Spleen (tissue), 7 donors: ENCODE results near the gene CENPO.

ENCODE experiments used
- CTCF ChIP-seq, 11 experiments: fragments of 200-600 bp in 7 of 11; fragments of 450-650 bp in 4 of 11; sonication (generic) in 4 of 11; IDR thresholded peaks in 8 of 11; conservative IDR thresholded peaks in 3 of 11; 1 replicate in 7 of 11; 2 replicates in 4 of 11; pipeline versions ENCODE4 v1.4.0 to v1.8.0; 2016 to 2021; ENCODE audit warnings: antibody characterized with exemption in 11 of 11, inconsistent platforms in 4 of 11, mild to moderate bottlenecking in 1 of 11
- POLR2A ChIP-seq, 3 donors: fragments of 450-650 bp; IDR thresholded peaks; one replicate each; pipeline ENCODE4 v1.5.1; 2017; ENCODE audit warnings: antibody characterized with exemption in 3 of 3, mild to moderate bottlenecking in 1 of 3
- POLR2AphosphoS5 ChIP-seq, 3 donors: sonication (generic); formaldehyde crosslinking; IDR thresholded peaks; one replicate each; pipeline ENCODE4 v1.5.1; 2017; ENCODE audit warnings: antibody characterized with exemption in 3 of 3
- donor health status: DM: no; HTN: no; CAD: no; lungs with moderate emphysema.
- donor health status: DM: no; HTN: no; CAD: no.
- donor health status: DM: no; HTN: no; CAD: no.

GRCh38 chr2:24850944-24851343, 57.7 kb downstream of the CENPO start:
- TF ChIP-seq CTCF (IDR thresholded peaks at IDR 0.05 in 8 of 11, conservative IDR thresholded peaks at IDR 0.05 in 3 of 11) (no peak), POLR2AphosphoS5 (IDR thresholded peaks at IDR 0.05) (no peak), POLR2A (IDR thresholded peaks at IDR 0.05) (no peak)
